Myocyte (in vitro differentiated cells): ENCODE measurements around the gene MAPK8IP1. TPM values are rescaled to one million over a fixed set of nuclear protein-coding genes. Genes with fewer than 3 reads are reported as not detected.
"Not testable (repeated sequence)": the region's sequence is repeated elsewhere in the genome, so short reads cannot be mapped to it uniquely, and the experiment has no call there.

Source experiments
- DNase-seq: peaks from one replicate; pipeline ENCODE4 v3.0.0-alpha.2; 2012; ENCODE audit warnings: low read depth
- polyA plus RNA-seq: library from polyadenylated mRNA; unstranded; fragments of >200 nt; gene quantifications from one replicate; pipeline ENCODE4 v1.2.1, GENCODE V29; 2012; ENCODE audit warnings: missing spikeins
- total RNA-seq: library from RNA; depleted of rRNA; stranded (reverse); fragments of >200 nt; gene quantifications from 2 replicates; pipeline ENCODE4 v1.2.3, GENCODE V29; 2014

The MAPK8IP1 gene
- 10.1 and 10.2 TPM in 2 replicates for total RNA-seq
- 6.3 TPM for polyA plus RNA-seq

DNA sequence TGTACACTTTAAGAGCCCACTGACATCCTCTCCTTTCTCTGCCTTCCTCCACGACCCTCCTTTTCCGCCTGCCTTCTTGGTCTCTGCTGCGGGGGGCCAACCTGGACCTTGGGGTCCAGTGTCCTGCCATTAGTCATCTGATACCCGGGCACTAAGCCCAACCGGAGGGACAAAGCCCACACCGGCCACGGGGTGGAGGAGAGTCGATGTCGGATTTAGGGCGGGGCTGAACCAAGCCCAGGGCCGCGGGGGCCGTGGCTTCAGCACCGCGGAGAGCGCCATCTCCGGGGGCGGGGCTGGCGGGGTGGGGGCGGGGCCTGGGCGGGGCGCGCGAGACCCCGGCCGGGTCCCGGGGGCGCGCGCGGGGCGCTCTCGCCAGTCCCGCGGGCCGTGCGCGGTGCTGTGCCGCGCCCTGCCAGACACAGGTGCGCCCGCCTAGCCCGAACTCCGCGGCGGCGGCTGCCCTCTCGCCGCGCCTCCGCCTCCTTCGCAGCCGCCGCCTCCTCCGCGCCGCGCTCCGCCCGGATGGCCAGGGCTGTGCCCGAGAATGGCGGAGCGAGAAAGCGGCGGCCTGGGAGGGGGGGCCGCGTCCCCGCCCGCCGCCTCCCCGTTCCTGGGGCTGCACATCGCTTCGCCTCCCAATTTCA lies at the start of gene MAPK8IP1:
TSS of gene MAPK8IP1 (plus strand) at position 378 of the 647 bp plus-strand sequence. CDS start at position 548, 170 bp downstream.
- peak; percentile 49 for DNase-seq

DNA sequence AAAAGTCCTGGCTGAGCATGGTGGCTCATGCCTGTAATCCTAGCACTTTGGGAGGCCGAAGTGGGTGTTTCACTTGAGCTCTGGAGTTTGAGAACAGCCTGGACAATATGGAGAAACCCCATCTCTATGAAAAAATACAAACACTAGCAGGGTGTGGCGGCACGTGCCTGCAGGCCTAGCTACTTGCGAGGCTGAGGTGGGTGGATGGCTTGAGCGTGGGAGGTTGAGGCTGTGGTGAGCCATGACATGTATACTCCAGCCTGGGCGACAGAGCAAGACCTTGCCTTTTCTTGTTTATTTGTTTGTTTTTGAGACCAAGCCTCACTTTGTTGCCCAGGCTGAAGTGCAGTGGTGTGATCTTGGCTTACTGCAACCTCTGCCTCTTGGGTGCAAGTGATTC lies 46.2 kb upstream of the MAPK8IP1 start:
- no peak for DNase-seq

DNA sequence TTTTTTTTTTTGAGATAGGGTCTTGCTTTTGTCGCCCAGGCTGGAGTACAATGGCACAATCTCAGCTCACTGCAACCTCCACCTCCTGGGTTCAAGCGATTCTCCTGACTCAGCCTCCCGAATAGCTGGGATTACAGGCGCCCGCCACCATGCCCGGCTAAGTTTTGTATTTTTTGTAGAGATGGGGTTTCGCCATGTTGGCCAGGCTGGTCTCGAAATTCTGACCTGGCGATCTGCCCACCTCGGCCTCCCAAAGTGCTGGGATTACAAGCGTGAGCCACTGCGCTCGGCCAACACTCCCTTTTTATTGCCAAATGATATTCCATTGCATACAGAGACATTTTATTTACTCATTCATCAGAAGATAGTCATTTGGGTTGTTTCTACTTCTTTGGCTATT lies 45.2 kb upstream of the MAPK8IP1 start:
- not testable (repeated sequence) for DNase-seq

DNA sequence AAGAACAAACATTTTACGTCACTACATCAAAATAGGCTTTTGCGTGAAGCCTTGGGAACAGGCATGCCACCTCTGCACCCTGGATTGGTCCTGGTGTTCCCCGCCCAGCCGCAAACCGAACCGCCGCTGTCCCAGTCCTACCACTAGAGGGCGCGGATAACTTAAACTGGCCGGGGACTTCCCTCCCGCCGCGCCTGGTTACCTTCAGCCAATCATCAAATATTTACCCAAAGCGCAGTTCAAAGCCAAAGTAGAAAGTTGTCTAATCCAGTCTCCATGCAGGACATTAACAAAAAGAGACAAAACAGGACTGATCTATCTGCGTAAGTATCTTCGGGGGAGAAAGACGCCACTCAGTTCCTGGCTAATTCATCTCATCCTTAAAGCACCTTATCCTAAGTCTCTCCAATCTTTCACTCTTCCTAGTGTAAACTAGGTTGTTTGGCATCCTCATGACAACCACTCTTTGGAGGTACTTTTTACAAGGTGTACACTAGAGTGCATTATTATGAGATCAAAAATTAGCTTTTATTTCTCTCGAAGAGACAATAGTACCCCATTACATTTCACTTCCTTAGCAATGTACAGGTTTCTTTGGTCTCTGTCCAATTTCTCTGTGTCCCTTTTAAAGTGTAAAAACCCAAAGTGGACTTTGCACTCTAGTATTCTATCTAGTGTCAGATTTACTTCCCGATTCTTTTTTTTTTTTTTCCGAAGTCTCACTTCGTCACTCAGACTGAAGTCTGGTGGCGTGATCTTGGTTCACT lies 42.1 kb upstream of the MAPK8IP1 start:
- DNase-seq = peak; percentile 90

DNA sequence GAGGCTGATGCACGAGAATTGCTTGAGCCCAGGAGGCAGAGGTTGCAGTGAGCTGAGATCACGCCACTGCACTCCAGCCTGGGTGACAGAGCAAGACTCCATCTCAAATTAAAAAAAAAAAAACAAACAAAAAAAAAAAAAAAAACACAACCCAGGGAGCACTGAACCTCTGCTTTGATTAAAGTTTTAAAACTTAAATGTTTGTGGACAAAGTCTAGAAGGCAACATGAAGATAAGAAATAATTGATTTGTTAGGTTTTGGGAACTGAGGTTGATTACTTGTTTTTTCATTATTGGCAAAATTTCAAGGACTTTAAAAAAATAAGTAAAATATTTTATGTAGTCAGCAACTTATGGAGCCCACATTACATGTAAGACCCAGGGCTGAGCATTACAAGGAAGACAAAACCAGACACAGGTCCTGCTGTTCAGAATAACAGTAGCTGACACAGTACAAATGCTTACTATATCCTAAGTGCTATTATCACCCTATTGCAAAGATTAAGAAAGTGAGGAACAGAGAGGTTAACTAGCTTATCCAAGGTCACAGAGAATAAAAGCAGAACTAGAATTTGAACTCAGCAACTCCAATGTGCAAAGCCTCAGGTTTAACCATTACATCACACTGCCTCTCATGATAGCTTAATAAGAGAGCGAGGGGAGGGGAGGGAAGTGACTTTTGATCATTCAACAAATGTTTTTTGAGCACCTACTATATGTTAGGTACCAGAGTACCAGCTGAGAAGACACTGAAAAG lies 40.5 kb upstream of the MAPK8IP1 start:
- no peak for DNase-seq

DNA sequence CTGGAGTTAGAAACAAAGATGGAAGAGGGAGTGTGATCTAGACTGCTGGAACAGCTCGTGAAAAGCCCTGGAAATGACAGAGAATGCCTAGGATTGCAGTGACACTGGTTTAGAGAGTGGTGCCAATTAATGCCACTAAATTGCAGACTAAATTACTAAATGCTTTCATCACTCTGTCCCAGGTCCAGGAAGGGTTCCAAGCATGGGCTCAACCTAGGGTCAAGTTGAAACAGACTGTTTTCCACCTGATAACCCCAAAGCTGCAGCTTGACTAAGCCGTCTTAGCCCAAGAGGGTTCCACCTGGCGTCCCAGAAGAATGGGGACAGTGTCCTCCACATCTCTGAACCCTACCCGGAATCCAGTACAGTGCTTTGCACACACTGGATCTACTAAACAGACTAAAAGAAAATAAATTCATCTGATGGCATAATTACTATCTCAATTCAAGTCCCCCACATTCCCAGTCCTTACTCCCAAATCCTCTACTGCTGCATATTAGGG lies 39.2 kb upstream of the MAPK8IP1 start:
- no peak for DNase-seq

DNA sequence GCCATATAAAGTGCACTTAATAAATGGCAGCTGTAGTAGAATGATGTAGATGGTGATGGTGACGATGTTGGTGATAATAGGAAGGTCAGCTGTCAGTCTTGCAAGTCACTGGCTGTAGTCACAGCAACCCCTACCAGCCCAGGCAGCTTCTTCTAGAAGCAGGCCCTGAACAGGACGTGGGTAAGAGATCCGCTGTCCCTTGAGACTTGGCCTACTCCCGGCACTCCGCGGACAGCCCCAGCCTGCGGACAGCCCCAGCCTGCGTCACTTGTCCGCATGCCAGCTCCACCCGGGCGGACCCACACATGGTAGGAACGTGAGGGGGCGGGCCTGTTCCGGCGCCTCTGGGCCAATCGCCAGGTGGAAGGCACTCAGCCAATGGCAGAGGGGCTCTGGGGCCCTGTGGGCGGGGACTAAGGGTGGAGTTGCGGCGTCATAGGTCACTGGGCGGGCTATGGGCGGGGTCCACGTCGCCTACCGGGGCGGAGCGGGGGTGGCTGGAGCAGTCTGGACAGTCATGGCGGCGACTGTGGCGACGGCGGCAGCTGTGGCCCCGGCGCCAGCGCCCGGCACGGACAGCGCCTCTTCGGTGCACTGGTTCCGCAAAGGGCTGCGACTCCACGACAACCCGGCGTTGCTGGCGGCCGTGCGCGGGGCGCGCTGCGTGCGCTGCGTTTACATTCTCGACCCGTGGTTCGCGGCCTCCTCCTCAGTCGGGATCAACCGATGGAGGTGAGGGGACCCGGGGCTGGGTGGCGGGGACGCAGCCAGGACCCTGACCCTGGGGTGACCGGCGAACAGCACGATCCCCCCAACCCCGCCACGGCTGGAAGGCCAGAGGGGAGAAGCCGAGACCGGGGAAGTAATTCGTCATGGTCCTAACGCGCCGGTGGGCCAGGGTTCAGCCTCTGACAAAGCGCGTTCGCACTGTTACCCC lies 38.2 kb upstream of the MAPK8IP1 start, which contains the start of gene CRY2:
TSS of gene CRY2 (plus strand) at position 502 of the 937 bp plus-strand sequence. CDS start at position 518, 16 bp downstream.
- DNase-seq = peak; percentile 98

DNA sequence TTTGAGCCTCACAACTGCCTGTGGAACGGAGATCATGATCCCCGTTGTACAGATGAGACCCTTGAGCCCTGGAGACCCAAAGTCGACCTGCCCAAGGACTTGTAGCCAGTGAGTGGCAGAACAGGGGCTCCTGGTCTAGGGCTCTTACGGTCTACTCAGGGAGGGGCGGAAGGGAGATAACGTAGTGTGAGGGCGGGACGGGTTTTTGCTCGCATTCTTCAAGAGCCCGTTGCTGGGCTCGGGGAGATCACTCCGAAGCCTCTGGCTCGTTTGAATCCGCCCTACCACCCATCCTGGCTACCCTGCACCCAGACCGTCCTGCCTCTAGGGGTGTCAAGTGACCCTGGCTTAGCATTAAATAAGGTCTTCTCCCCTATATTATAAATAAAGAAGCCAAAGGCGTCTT lies 37.5 kb upstream of the MAPK8IP1 start:
- peak; percentile 45 for DNase-seq

DNA sequence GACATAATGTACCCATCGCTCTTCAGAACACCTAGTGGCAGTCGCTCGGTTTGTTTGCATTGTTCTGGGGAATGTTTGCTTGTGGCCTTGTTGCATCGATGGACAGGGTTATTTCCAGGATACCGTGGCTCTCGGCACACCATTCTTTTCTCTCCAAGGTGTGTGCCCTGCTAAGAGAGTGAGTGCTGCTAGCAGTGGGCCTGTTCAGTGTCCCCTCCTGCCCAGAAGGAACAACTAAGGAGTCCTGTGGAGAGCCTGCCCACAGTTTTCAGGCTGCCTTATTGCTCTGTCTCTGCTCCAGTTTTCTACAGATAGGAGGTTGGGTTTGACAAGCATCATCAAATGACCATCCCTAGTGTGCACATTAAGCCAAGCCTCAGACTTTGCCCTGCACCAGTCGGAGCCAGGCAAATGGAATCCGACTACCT lies 36.8 kb upstream of the MAPK8IP1 start:
- no peak for DNase-seq

DNA sequence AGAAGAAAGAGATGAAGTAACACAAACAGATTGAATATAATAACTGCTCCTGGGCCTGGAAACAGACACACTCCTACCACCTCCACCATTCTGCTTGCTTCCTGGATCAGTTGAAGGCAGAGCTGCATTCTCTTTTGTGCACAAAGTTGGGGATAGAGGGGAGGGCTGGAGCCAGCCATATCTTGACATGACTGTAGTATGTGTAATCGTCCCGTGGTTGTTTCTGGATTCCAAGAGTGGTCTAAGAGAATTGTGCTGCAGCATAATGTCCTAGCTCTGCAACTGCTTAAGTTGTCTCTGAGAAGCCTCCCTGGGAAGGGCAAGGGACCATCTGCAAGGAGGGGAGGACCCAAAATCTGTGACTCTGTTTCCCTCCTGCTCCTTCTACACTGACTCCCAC lies 35.0 kb upstream of the MAPK8IP1 start:
- peak; percentile 23 for DNase-seq

DNA sequence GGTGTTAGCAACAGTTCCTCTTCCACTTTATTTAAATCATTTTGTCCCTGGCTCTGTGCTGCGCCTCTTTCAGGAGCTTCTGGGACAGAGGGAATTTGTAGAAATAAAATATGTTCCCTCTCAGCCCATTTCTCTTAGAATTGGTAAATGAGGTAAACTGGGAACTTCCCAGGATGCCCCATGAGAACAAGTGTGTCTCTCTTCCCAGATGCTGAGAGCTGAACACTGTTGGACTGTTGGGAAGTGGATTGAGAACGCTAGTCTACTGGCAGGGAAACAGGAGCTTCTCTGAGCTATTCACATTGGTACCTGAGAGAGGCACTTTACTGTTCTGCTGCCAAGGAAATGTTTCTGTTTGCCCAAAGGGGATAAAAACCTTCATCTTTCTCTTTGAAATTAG lies 34.2 kb upstream of the MAPK8IP1 start:
- DNase-seq = no peak

DNA sequence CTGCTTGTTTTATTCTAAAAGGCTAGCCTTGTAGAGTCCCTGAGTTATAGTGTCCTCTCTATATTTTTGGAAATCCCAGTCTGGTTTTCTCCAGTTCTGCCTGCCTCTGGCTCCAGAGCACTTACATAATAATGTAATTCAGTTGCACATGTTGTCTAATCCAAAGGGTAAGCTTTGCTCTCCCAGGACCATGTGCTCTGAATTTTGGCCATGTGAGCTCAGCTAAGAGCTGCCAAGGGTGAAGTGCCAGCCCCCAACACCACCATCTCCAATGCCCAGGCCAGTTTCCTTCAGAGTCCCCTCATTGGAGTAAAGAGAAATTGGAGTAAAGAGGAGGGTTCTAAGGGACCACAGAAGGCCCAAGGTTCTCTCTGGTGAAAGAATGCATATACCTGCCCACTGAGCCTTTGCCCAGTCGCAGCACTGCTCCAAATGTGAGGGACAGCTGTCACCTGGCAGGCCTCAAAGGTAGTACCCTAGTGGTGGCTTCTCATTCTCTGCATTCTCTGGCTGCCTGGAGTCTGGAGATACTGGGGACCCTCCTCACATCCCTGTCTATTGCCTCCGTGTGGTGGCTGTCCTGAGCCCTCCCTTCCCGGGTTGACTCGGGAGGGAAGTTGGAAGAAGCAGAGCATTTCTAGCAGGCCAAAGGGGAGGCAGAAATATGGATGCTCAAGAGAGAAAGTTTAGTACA lies 33.3 kb upstream of the MAPK8IP1 start:
- no peak for DNase-seq

DNA sequence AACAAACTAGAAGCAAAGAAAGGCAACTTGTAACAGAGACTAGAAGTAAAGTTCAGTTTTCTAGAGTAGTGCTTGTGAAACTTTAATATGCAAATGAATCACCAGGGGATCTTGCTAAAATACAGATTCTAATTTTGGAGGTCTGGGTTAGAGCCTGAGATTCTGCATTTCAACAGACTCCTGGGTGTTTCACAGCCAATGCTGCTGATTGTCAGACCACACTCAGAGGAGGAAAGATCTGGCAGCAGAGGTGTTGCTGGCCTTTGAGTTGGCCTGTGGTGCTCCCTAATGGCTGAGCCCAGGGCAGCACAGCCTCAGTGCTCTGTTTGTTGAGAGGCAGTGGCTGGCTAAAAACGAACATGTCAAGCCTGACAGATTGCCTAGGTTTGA lies 32.7 kb upstream of the MAPK8IP1 start:
- DNase-seq = no peak

DNA sequence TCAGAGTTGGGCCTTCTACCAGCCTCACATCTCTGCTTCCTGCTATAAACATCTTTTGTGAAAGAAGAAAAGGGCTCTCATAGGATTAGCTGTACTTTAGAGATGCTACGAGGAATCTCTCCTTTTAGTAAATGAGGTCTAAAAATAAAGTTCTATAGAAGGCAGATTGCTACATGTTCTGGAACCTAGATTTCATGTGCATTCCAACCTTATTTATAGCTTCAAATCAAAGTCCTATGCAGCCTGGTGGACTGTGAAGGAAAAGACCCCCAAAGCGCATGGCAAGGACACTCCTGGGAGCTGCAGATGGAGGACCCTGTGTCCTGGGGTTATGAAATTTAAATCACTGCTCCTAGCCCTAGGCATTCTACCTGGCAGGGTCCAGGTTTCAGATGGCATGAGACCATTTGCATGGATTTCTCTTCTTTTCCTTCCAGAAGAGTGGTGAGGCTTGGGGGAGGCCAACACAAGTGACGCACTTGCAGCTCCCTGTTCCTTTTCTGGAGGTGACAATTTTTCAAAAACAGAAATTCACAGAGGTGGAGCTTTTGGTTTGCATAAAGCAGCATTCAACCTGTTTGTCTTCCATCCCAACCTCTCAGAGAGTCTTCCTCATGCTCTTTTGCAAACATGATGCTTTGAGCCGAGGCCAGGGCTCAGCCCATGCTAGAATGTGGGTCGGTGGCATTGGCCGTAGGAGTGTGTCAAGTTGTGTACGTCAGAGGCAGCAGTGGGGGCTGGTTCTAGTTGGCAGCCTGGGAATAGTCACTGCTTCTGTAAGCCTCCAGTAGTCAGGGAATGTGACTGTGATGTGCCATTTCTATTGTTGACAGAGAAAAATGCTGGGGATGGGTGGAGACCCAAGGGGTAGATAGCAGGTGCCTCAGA lies 31.9 kb upstream of the MAPK8IP1 start:
- DNase-seq = no peak

DNA sequence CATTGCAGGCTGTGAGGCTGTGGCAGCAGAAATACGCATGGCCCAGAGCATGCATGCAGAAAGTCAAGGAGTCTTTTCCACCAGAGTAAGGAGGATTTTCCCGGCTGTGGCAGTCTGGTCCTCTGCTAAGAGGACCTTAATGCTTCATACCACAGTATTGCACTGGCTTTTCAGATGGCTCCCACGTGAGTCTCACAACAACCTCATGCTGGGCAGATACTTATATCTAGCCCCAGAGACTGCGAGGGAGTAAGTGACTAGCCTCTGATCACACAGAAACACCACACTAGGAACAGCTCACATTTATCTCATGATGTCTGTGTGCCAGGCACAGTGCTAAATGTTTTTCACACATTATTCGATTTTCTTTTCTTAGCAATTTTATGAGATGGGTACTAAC lies 30.1 kb upstream of the MAPK8IP1 start:
- DNase-seq = no peak

DNA sequence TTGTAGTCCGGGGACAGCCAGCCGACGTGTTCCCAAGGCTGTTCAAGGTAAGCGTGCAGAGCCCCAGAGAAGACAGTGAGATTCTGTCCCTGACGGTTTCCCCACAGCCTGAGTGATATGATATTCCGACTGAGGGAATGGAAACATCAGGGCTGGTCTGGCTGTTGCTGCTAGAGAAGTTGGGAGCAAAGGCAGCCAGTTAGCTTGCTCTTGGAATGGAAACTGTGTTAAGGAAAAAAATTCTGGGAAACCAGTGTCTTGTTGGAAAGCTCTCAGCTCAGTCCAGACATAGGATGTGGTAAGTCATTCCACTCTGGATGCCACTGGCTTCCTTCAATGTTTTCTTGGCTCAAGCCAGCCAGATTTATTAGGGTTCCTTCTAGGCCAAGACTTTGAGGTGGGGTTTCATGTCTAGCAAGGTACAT lies 29.4 kb upstream of the MAPK8IP1 start:
- DNase-seq = no peak

DNA sequence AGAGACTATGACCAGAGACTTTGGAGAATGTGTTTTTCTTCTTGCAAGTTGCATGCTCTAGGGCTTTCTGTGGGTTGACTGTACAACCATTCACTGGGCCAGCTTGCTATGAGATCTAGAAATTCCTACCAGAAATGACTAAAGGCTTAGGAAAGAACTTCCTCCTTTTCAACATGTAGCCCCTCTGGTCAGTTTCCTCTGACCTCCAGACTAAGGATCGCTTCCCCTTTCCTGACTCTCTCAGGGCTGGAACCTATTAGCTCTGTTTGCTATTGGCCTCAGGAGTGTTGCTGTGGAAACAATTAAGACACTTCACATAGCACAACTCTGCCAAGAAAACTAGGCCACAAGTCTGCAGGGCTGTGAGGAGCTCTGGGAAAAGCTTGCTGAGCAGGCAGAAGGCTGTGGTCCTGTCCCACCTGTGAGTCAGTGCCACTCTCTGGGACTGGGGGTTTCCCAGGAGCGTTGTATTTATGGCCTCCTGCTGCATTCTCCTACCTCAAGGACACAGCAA lies 27.4 kb upstream of the MAPK8IP1 start:
- peak; percentile 79 for DNase-seq

DNA sequence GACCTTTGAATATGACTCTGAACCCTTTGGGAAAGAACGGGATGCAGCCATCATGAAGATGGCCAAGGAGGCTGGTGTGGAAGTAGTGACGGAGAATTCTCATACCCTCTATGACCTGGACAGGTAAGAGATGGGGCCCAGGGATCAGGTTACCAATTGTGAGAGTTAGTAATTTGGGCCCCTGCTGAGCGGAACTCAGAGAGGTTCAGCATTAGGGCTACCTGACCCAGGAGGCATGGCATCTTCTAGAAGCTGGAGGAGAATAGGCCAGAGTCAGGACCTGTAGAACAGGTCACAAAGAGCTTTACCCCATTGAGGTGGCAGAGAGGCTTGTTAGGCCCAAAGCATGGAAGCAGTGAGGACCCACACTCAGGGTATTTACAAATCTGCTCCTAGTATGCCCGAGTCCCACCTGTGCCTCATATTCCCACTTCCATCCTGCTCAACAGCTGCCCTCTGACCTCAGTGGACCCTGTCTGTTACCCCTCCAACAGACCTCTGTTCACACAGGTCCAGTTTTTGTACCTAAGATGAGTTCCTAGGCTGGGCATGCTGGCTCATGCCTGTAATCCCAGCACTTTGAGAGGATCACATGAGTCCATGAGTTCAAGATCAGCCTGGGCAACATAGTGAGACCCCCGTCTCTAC lies 26.6 kb upstream of the MAPK8IP1 start:
- DNase-seq = no peak
